KBM-7 (cell line): ENCODE results near the gene UBA6.
"Not testable (repeated sequence)": the region's sequence is repeated elsewhere in the genome, so short reads cannot be mapped to it uniquely, and the experiment has no call there.

Experiments
- DNase-seq: peaks from one replicate; pipeline ENCODE4 v3.0.0-alpha.2; 2015
- in situ Hi-C: fragments of 300-500 bp; cut with MboI; formaldehyde crosslinking; loops from 2 replicates; pipeline ENCODE4 v1.14.3; 2020; ENCODE audit warnings: low sequenced_read_pairs, low pct_unique_long_range_greater_than_20kb, mixed read lengths

The UBA6 gene

GRCh38 chr4:67700738-67701516, at the start of gene UBA6:
Gene UBA6 (minus strand): TSS chr4:67701155. CDS start chr4:67701119, 36 bp downstream.
- in situ Hi-C loops = no loop called here
- DNase-seq = peak; percentile 93

GRCh38 chr4:67750691-67751090, 49.7 kb upstream of the UBA6 start:
- no peak for DNase-seq
- in situ Hi-C loops = no loop called here

- in situ Hi-C loops = no loop called here
- no peak for DNase-seq
These were observed 48.3 kb upstream of the UBA6 start for GRCh38 chr4:67749286-67749685.

GRCh38 chr4:67746797-67747495, 46.0 kb upstream of the UBA6 start:
- DNase-seq = peak; percentile 83
- in situ Hi-C loops = no loop called here

GRCh38 chr4:67744561-67745283, 43.8 kb upstream of the UBA6 start:
- in situ Hi-C loops = no loop called here
- DNase-seq = no peak

GRCh38 chr4:67743194-67743593, 42.2 kb upstream of the UBA6 start:
- in situ Hi-C loops = no loop called here
- DNase-seq = no peak

GRCh38 chr4:67736262-67736661, 35.3 kb upstream of the UBA6 start:
- no peak for DNase-seq
- in situ Hi-C loops = no loop called here

GRCh38 chr4:67735325-67735724, 34.4 kb upstream of the UBA6 start:
- no peak for DNase-seq
- in situ Hi-C loops = no loop called here

GRCh38 chr4:67730511-67730910, 29.6 kb upstream of the UBA6 start:
- not testable (repeated sequence) for DNase-seq

GRCh38 chr4:67727124-67727850, 26.3 kb upstream of the UBA6 start:
- no peak for DNase-seq
- in situ Hi-C loops = no loop called here

More at GRCh38 chr4:67730511-67730910, 29.6 kb upstream of the UBA6 start:
- in situ Hi-C loops = not testable (repeated sequence)

- DNase-seq = no peak
- in situ Hi-C loops = no loop called here
These were observed 25.0 kb upstream of the UBA6 start for GRCh38 chr4:67725981-67726380.

GRCh38 chr4:67725132-67725531, 24.2 kb upstream of the UBA6 start:
- in situ Hi-C loops = no loop called here
- no peak for DNase-seq

GRCh38 chr4:67723949-67724348, 23.0 kb upstream of the UBA6 start:
- no peak for DNase-seq
- in situ Hi-C loops = no loop called here

- no peak for DNase-seq
- in situ Hi-C loops = no loop called here
These were observed 22.4 kb upstream of the UBA6 start for GRCh38 chr4:67723341-67723740.

- no peak for DNase-seq
- in situ Hi-C loops = no loop called here
These were observed 21.0 kb upstream of the UBA6 start for GRCh38 chr4:67721770-67722597.

- in situ Hi-C loops = no loop called here
- DNase-seq = no peak
These were observed 20.4 kb upstream of the UBA6 start for GRCh38 chr4:67721315-67721769.

GRCh38 chr4:67719953-67720617, 19.1 kb upstream of the UBA6 start:
- no peak for DNase-seq
- in situ Hi-C loops = no loop called here

- in situ Hi-C loops = no loop called here
- no peak for DNase-seq
These were observed 17.9 kb upstream of the UBA6 start for GRCh38 chr4:67718848-67719247.
